Measurements from ENCODE around the gene UBE2G2.

GRCh38 chr21:44783020-44783696, 18.5 kb downstream of the UBE2G2 start:
- no peak for TF ChIP-seq EZH2 (IDR thresholded peaks at IDR 0.05; ENCODE audit: insufficient read depth, poor library complexity, severe bottlenecking)
- no peak for TF ChIP-seq EZH2phosphoT487 (IDR thresholded peaks at IDR 0.05; ENCODE audit: insufficient read depth, low read depth)
